ENCODE measurements around the gene CDH4. TPM values are rescaled to one million over a fixed set of nuclear protein-coding genes. Genes with fewer than 3 reads are reported as not detected.

Gene CDH4
- polyA plus RNA-seq, 1 donor (not counting 4 experiments of a cell fraction or from before 2014, with no cell fraction given), result 2.2 TPM

- H3K27me3 ChIP-seq (ENCODE audit: control insufficient read depth, extremely low read depth, insufficient read depth, low read length), result no peaks in the 10 kb centered on the region
- no peak overlapping the region for H3K9ac ChIP-seq (ENCODE audit: control insufficient read depth, extremely low read depth, insufficient read depth, low read length)
- H4K20me1 ChIP-seq (ENCODE audit: control insufficient read depth, extremely low read depth, insufficient read depth, low read length), result peaks cover 3% of the 10 kb centered on the region
- no peaks in the 10 kb centered on the region for H3K36me3 ChIP-seq (ENCODE audit: control insufficient read depth in 2 of 2, extremely low read depth in 1 of 2, insufficient read depth in 2 of 2, low read length in 2 of 2)
- H3K27ac ChIP-seq (ENCODE audit: control insufficient read depth, insufficient read depth, low read length), result no peak overlapping the region
- no peaks in the 10 kb centered on the region for H3K9me1 ChIP-seq (ENCODE audit: control insufficient read depth, extremely low read depth, insufficient read depth, low read length)
- no peak overlapping the region for H3K4me2 ChIP-seq (ENCODE audit: control insufficient read depth, extremely low read depth, insufficient read depth, low read depth, low read length)
- FAIRE-seq (no peak), DNase-seq (ENCODE audit: low read depth, low spot score) (no peak)
- no peaks in the 10 kb centered on the region for H3K9me3 ChIP-seq (ENCODE audit: control insufficient read depth, low read depth, low read length)
- no peaks in the 10 kb centered on the region for H3K4me1 ChIP-seq (ENCODE audit: control insufficient read depth, extremely low read depth, insufficient read depth, low read length)
- dilution Hi-C loops (cut with MboI; ENCODE audit: extremely low pct_ligation_motif_present, low sequenced_read_pairs), result no loop called here
- no peaks in the 10 kb centered on the region for H3K79me2 ChIP-seq (ENCODE audit: control insufficient read depth, insufficient read depth, low read length)
- TF ChIP-seq EZH2 (IDR thresholded peaks at IDR 0.05; ENCODE audit: low read length) (no peak), CTCF (optimal IDR thresholded peaks at IDR 0.05 in 1 of 3, IDR thresholded peaks at IDR 0.05 in 1 of 3, conservative IDR thresholded peaks at IDR 0.05 in 1 of 3; ENCODE audit: extremely low read depth in 1 of 3, insufficient read depth in 2 of 3, low read length in 3 of 3) (no peak)
- no peak overlapping the region for H3K4me3 ChIP-seq (ENCODE audit: control insufficient read depth in 2 of 3, extremely low read depth in 1 of 3, insufficient read depth in 2 of 3, low read depth in 1 of 3, low read length in 3 of 3)
- H2AFZ ChIP-seq (ENCODE audit: control insufficient read depth, low read length), result no peak overlapping the region
Observed at GRCh38 chr20:61512475-61512874, 260.4 kb downstream of the CDH4 start.

DNA sequence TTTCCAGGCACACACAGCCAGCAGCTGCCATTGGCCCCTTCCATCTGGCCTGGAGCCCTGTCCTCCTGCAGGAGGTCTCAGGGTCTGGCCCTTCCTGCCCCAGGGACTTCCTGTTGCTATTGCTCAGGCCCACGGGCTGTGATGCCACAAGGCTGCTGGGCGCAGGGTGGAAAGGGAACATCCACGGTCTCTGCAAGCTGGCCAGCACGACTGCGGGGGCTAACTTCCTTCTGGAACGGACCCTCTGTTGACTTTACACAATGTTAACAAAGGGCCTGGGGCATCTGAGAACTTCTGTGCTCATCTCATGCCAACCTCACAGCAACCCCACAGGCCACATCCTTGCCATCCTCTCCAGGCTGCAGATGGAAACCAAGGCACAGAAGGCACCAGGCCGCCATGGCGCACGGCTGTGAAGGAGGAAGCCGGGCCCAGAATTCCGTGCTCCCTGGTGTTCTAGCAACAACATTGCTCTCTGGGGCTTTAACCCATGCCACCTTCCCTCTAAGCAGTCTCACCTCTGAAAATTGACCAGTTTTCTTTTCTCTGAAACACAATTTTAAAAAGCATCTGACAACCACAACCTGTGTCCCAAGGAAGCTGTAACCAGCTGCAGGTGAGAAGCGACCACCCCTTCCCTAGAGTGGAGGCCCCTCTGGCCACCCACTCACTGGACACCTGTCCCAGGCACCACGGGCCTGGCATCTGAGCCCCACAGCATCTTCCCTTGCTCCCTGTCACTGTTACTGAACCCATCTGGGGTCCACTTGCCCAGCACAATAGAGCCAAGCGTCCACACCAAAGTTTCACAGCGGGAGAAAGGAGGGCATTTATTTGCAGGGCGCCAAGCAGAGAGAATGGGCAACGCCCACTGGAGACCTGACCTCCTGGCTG lies 261.3 kb downstream of the CDH4 start:
- no peaks in the 10 kb centered on the region for H3K9me1 ChIP-seq (ENCODE audit: control insufficient read depth, extremely low read depth, insufficient read depth, low read length)
- no peak overlapping the region for H2AFZ ChIP-seq (ENCODE audit: control insufficient read depth, low read length)
- no peaks in the 10 kb centered on the region for H3K4me1 ChIP-seq (ENCODE audit: control insufficient read depth, extremely low read depth, insufficient read depth, low read length)
- H3K27ac ChIP-seq (ENCODE audit: control insufficient read depth, insufficient read depth, low read length), result no peak overlapping the region
- H3K79me2 ChIP-seq (ENCODE audit: control insufficient read depth, insufficient read depth, low read length), result no peaks in the 10 kb centered on the region
- no peak overlapping the region for H3K4me2 ChIP-seq (ENCODE audit: control insufficient read depth, extremely low read depth, insufficient read depth, low read depth, low read length)
- H3K4me3 ChIP-seq (ENCODE audit: control insufficient read depth in 2 of 3, extremely low read depth in 1 of 3, insufficient read depth in 2 of 3, low read depth in 1 of 3, low read length in 3 of 3), result no peak overlapping the region
- no peak overlapping the region for H3K9ac ChIP-seq (ENCODE audit: control insufficient read depth, extremely low read depth, insufficient read depth, low read length)
- H3K9me3 ChIP-seq (ENCODE audit: control insufficient read depth, low read depth, low read length), result no peaks in the 10 kb centered on the region
- dilution Hi-C loops (cut with MboI; ENCODE audit: extremely low pct_ligation_motif_present, low sequenced_read_pairs), result no loop called here
- FAIRE-seq, result no peak
- peaks cover 3% of the 10 kb centered on the region for H4K20me1 ChIP-seq (ENCODE audit: control insufficient read depth, extremely low read depth, insufficient read depth, low read length)
- no peak for DNase-seq (ENCODE audit: low read depth, low spot score)
- H3K27me3 ChIP-seq (ENCODE audit: control insufficient read depth, extremely low read depth, insufficient read depth, low read length), result no peaks in the 10 kb centered on the region
- H3K36me3 ChIP-seq (ENCODE audit: control insufficient read depth in 2 of 2, extremely low read depth in 1 of 2, insufficient read depth in 2 of 2, low read length in 2 of 2), result no peaks in the 10 kb centered on the region
- TF ChIP-seq EZH2 (IDR thresholded peaks at IDR 0.05; ENCODE audit: low read length) (no peak), CTCF (optimal IDR thresholded peaks at IDR 0.05 in 1 of 3, IDR thresholded peaks at IDR 0.05 in 1 of 3, conservative IDR thresholded peaks at IDR 0.05 in 1 of 3; ENCODE audit: extremely low read depth in 1 of 3, insufficient read depth in 2 of 3, low read length in 3 of 3) (no peak)

All from keratinocyte (primary cell).